Panc1 (cell line): ENCODE measurements around the gene OR9A2. TPM values are rescaled to one million over a fixed set of nuclear protein-coding genes. Genes with fewer than 3 reads are reported as not detected.

Experiments
- ATAC-seq: fragments of 200-7000 bp; cut with Tn5 transposase; 2 replicates; pipeline ENCODE4 v1.9.1; 2020; ENCODE audit warnings: mild to moderate bottlenecking, moderate library complexity
- BruUV-seq: library from RNA; stranded (reverse); fragments of 400-500 nt; replicated peaks from 2 replicates; lab custom pipeline; 2021; lab: Mats Ljungman, UMichigan
- CTCF ChIA-PET: fragments of 300-600 bp; sonication (Branson Sonifier 250); formaldehyde crosslinking; loops from one replicate; lab custom pipeline; 2022; ENCODE audit warnings: antibody characterized with exemption; lab: Charles Lee
- POLR2A ChIA-PET: fragments of 300-600 bp; sonication (Branson Sonifier 250); formaldehyde crosslinking; loops from one replicate; lab custom pipeline; 2022; ENCODE audit warnings: antibody characterized with exemption; lab: Charles Lee
- DNase-seq: peaks from one replicate; pipeline ENCODE4 v3.0.0-alpha.2; 2010; ENCODE audit warnings: low read depth, low spot score
- H3K27ac ChIP-seq: 2 replicates; pipeline ENCODE4 v1.5.1; 2011; ENCODE audit warnings: mild to moderate bottlenecking, low read length, inconsistent platforms
- H3K27me3 ChIP-seq: fragments of 200-500 bp; sonication (Bioruptor generic); 2 replicates; pipeline ENCODE4 v1.6.0; 2014; ENCODE audit warnings: low read length, inconsistent platforms; ENCODE audit not compliant: control insufficient read depth, insufficient read depth
- H3K36me3 ChIP-seq: fragments of 200-500 bp; sonication (Bioruptor generic); 2 replicates; pipeline ENCODE4 v1.5.1; 2014; ENCODE audit warnings: inconsistent platforms, mild to moderate bottlenecking, low read length, moderate library complexity; ENCODE audit not compliant: control insufficient read depth, insufficient read depth
- H3K4me1 ChIP-seq: 2 replicates; pipeline ENCODE4 v1.5.1; 2011; ENCODE audit warnings: inconsistent platforms, mild to moderate bottlenecking, low read length, moderate library complexity; ENCODE audit not compliant: control insufficient read depth, insufficient read depth
- H3K4me3 ChIP-seq, 2 experiments: 2 replicates each; pipeline ENCODE4 v1.5.1; 2011 to 2012; ENCODE audit warnings: low read depth in 2 of 2, low read length in 2 of 2, mild to moderate bottlenecking in 2 of 2, inconsistent platforms in 1 of 2, moderate library complexity in 1 of 2
- H3K9me3 ChIP-seq: fragments of 200-500 bp; sonication (Bioruptor generic); 2 replicates; pipeline ENCODE4 v1.5.1; 2014; ENCODE audit warnings: low read depth, mild to moderate bottlenecking, inconsistent platforms, low read length, moderate library complexity; ENCODE audit not compliant: control insufficient read depth, insufficient read depth
- CTCF ChIP-seq: fragments of 450-650 bp; IDR thresholded peaks from 2 replicates; pipeline ENCODE4 v1.5.1; 2017; ENCODE audit warnings: mild to moderate bottlenecking
- POLR2AphosphoS5 ChIP-seq: IDR thresholded peaks from 2 replicates; pipeline ENCODE4 v1.6.1; 2012; ENCODE audit warnings: mild to moderate bottlenecking, low read depth, low read length, moderate library complexity
- SIN3A ChIP-seq: IDR thresholded peaks from 2 replicates; pipeline ENCODE4 v1.6.1; 2012; ENCODE audit warnings: low read depth, mild to moderate bottlenecking, low read length, moderate library complexity, borderline replicate concordance; ENCODE audit not compliant: insufficient read depth
- TCF7L2 ChIP-seq: IDR thresholded peaks from 2 replicates; pipeline ENCODE4 v1.6.1; 2011; ENCODE audit warnings: mild to moderate bottlenecking, low read depth, low read length, inconsistent platforms
- in situ Hi-C: cut with HindIII; loops from 2 replicates; pipeline ENCODE4 v1.10.0; 2016; ENCODE audit warnings: low sequenced_read_pairs, low pct_unique_long_range_greater_than_20kb
- intact Hi-C: fragments of 100-400 bp; cut with micrococcal nuclease; formaldehyde crosslinking; loops from one replicate; pipeline ENCODE4 v1.10.0; 2022; ENCODE audit not compliant: unreplicated experiment
- total RNA-seq: library from RNA; stranded (reverse); gene quantifications from one replicate; pipeline ENCODE4 v1.2.1, GENCODE V29; 2021; ENCODE audit not compliant: unreplicated experiment
- TF ChIP-seq, protein P1 (sequence below), 2 experiments: IDR thresholded peaks; 2 replicates each; pipeline ENCODE4 v1.6.1; 2011 to 2012; ENCODE audit warnings: low read depth in 2 of 2, control low read depth in 1 of 2, low read length in 1 of 2, mild to moderate bottlenecking in 1 of 2, moderate library complexity in 1 of 2; ENCODE audit not compliant: insufficient read depth in 1 of 2

Gene OR9A2
- total RNA-seq, 1 experiment from 2014 or later, result not detected

DNA sequence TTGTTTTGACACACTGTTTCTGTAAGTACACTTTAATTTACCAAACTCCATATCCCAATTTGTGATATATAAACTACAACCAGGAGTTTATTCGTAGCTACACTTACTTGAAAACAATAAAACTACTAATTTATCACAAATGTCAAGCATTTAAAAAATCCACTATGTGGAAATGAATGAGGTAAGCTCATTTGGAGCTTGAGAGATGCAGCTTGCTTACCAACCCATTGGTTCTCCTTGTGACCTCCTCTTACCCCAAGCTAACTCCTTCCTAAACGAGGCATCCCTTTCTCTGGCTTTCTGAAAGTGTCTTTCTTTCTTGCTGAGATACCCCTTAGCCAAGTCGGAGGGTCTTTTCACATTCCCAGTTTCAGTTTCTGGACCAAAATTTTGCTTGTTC, 27.7 kb upstream of the OR9A2 start:
- no peak for ATAC-seq
- intact Hi-C loops (no loop called here), in situ Hi-C loops (no loop called here)
- no peak for DNase-seq
- no peaks in the 10 kb centered on the region for H3K4me1 ChIP-seq
- no TSS peak for BruUV-seq
- TF ChIP-seq SIN3A, result no peak
- TF ChIP-seq, protein P1, sequence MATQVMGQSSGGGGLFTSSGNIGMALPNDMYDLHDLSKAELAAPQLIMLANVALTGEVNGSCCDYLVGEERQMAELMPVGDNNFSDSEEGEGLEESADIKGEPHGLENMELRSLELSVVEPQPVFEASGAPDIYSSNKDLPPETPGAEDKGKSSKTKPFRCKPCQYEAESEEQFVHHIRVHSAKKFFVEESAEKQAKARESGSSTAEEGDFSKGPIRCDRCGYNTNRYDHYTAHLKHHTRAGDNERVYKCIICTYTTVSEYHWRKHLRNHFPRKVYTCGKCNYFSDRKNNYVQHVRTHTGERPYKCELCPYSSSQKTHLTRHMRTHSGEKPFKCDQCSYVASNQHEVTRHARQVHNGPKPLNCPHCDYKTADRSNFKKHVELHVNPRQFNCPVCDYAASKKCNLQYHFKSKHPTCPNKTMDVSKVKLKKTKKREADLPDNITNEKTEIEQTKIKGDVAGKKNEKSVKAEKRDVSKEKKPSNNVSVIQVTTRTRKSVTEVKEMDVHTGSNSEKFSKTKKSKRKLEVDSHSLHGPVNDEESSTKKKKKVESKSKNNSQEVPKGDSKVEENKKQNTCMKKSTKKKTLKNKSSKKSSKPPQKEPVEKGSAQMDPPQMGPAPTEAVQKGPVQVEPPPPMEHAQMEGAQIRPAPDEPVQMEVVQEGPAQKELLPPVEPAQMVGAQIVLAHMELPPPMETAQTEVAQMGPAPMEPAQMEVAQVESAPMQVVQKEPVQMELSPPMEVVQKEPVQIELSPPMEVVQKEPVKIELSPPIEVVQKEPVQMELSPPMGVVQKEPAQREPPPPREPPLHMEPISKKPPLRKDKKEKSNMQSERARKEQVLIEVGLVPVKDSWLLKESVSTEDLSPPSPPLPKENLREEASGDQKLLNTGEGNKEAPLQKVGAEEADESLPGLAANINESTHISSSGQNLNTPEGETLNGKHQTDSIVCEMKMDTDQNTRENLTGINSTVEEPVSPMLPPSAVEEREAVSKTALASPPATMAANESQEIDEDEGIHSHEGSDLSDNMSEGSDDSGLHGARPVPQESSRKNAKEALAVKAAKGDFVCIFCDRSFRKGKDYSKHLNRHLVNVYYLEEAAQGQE (IDR thresholded peaks at IDR 0.05; ENCODE audit: insufficient read depth in 1 of 2, low read depth in 2 of 2, low read length in 1 of 2), result no peak
- CTCF ChIA-PET, result no interaction called here
- H3K36me3 ChIP-seq, result no peaks in the 10 kb centered on the region
- H3K9me3 ChIP-seq, result no peaks in the 10 kb centered on the region
- no peak overlapping the region for H3K4me3 ChIP-seq
- H3K27ac ChIP-seq, result no peak overlapping the region
- no peaks in the 10 kb centered on the region; the same call in 1 of the 2 replicates for H3K27me3 ChIP-seq
- POLR2A ChIA-PET, result no interaction called here

DNA sequence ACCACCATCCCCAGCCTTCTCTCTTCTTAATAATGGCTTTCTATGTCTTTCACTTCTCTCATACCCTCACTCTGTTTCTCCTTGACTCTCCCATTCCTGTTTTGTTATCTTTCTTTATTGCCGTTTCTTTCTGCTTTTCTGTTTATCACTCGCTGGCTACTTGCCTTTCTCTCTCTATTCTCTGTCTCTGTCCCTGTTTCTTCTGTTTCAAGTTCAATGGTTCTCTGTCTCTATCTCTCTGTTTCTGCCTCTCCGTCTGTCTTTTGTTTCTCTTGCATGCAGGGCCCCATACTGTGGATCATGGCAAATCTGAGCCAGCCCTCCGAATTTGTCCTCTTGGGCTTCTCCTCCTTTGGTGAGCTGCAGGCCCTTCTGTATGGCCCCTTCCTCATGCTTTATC, 25.1 kb upstream of the OR9A2 start, which contains the start of gene OR6V1:
OR6V1 (plus strand) TSS at position 301 of the 400 bp plus-strand sequence; CDS start at position 301, 0 bp downstream.
- no peaks in the 10 kb centered on the region; the same call in 1 of the 2 replicates for H3K27me3 ChIP-seq
- ATAC-seq, result no peak
- in situ Hi-C loops, result no loop called here
- ChIA-PET CTCF (interaction anchor here (0.7 kb wide), 1 partner anchor 9 kb away, joined by 4 read pairs; no protein-coding TSS in a partner anchor), POLR2A (no interaction called here)
- TF ChIP-seq, protein P1 (IDR thresholded peaks at IDR 0.05; ENCODE audit: insufficient read depth in 1 of 2, low read depth in 2 of 2, low read length in 1 of 2), result no peak
- TF ChIP-seq TCF7L2 (no peak), SIN3A (no peak), CTCF (no peak), POLR2AphosphoS5 (no peak)
- intact Hi-C loops, result no loop called here
- no peaks in the 10 kb centered on the region for H3K9me3 ChIP-seq
- no TSS peak for BruUV-seq
- no peak for DNase-seq
- H3K4me1 ChIP-seq, result no peaks in the 10 kb centered on the region
- no peaks in the 10 kb centered on the region for H3K36me3 ChIP-seq
- H3K27ac ChIP-seq, result no peak within 1 kb of the TSS
- H3K4me3 ChIP-seq, result no peak within 1 kb of the TSS
